Small intestine (tissue), 7 donors: ENCODE measurements around the gene CST6. TPM values are rescaled to one million over a fixed set of nuclear protein-coding genes. Genes with fewer than 3 reads are reported as not detected.

Experiments used
- DNase-seq, 2 donors: peaks; one replicate each; pipeline versions ENCODE4 v3.0.0 to v3.0.0-alpha.2; 2013
- FAIRE-seq: peaks from 2 replicates; lab custom pipeline; 2012; peaks lifted over from hg19 to GRCh38; lab: Jason Lieb, UNC
- H3K27ac ChIP-seq, 3 donors: one replicate each; pipeline ENCODE4 v1.5.1; 2013; ENCODE audit warnings: low read length in 2 of 3, mild to moderate bottlenecking in 2 of 3, control low read depth in 1 of 3, inconsistent platforms in 1 of 3, low read depth in 1 of 3, moderate library complexity in 1 of 3
- H3K27me3 ChIP-seq, 3 donors: one replicate each; pipeline ENCODE4 v1.6.1; 2013; ENCODE audit warnings: low read length in 3 of 3, inconsistent platforms in 1 of 3; ENCODE audit not compliant: control insufficient read depth in 3 of 3, insufficient read depth in 3 of 3
- H3K36me3 ChIP-seq, 3 donors: one replicate each; pipeline ENCODE4 v1.6.1; 2013; ENCODE audit warnings: low read length in 3 of 3, inconsistent platforms in 1 of 3, low read depth in 1 of 3, mild to moderate bottlenecking in 1 of 3, moderate library complexity in 1 of 3; ENCODE audit not compliant: control insufficient read depth in 3 of 3, insufficient read depth in 2 of 3
- H3K4me1 ChIP-seq, 3 donors: one replicate each; pipeline ENCODE4 v1.6.1; 2013; ENCODE audit warnings: low read length in 2 of 3, inconsistent platforms in 1 of 3, low read depth in 1 of 3, mild to moderate bottlenecking in 1 of 3, moderate library complexity in 1 of 3; ENCODE audit not compliant: control insufficient read depth in 3 of 3, insufficient read depth in 2 of 3
- H3K4me3 ChIP-seq, 3 donors: one replicate each; pipeline ENCODE4 v1.5.1; 2013; ENCODE audit warnings: low read length in 3 of 3, control low read depth in 1 of 3, inconsistent platforms in 1 of 3, low read depth in 1 of 3, mild to moderate bottlenecking in 1 of 3, moderate library complexity in 1 of 3
- H3K9me3 ChIP-seq, 2 donors: one replicate each; pipeline ENCODE4 v1.6.1; 2013; ENCODE audit warnings: low read depth in 1 of 2, low read length in 1 of 2; ENCODE audit not compliant: control insufficient read depth in 2 of 2, insufficient read depth in 1 of 2
- WGBS, 3 donors: extraction: QIAGEN DNeasy Blood & Tissue Kit; methylation state at CpG; one replicate each; pipeline ENCODE4 v1.1.7; 2013; 5-methylcytosine and 5-hydroxymethylcytosine counted together
- polyA plus RNA-seq, 4 donors: library from polyadenylated mRNA; stranded (reverse) in 3 of 4; unstranded in 1 of 4; fragments of 200-250 nt in 3 of 4; fragments of 120-200 nt in 1 of 4; gene quantifications; one replicate each; pipeline versions ENCODE4 v1.2.1 to v1.2.3, GENCODE V29; 2013
- donor health status: healthy with polysubstance abuse.
- donor health status: control.
- donor health status: control.
- donor health status: Bipolar disorder and iron deficiency.
- donor health status: healthy.

The CST6 gene
- polyA plus RNA-seq, 4 donors: not detected

- no peak for FAIRE-seq
- 0 to 1% (median 0%) methylated on average over 72 to 84 of the region's 84 CpGs for WGBS, 3 donors
- peaks cover 0 to 24% (median 2%) of the 10 kb centered on the region in 3 donors for H3K27me3 ChIP-seq
- peak; percentile 99 for DNase-seq
- no peaks in the 10 kb centered on the region for H3K9me3 ChIP-seq
- peak within 1 kb of the TSS; percentile 90 to 91 (median 90) for H3K27ac ChIP-seq
- peaks cover 2 to 17% (median 4%) of the 10 kb centered on the region in 3 donors for H3K4me1 ChIP-seq
- H3K4me3 ChIP-seq: peak within 1 kb of the TSS; percentile 80 to 98 (median 94)
- H3K36me3 ChIP-seq: peaks cover 6 to 30% (median 8%) of the 10 kb centered on the region in 3 donors
Observed at GRCh38 chr11:66051766-66052663, 40.2 kb downstream of the CST6 start, which contains the start of gene SF3B2. Gene SF3B2, plus strand, starts transcription at chr11:66052364. Its CDS starts 21 bp downstream, at chr11:66052385.

- WGBS, 3 donors: 0 to 1% (median 1%) methylated on average over 17 of the region's 17 CpGs
- DNase-seq: no peak
- Histone ChIP-seq H3K9me3 (no peaks in the 10 kb centered on the region), H3K27me3 (peaks cover 0 to 19% (median 2%) of the 10 kb centered on the region in 3 donors), H3K4me1 (peaks cover 2 to 17% (median 4%) of the 10 kb centered on the region in 3 donors), H3K36me3 (peaks cover 6 to 36% (median 13%) of the 10 kb centered on the region in 3 donors), H3K4me3 (peak overlapping the region; percentile 80 to 98 (median 94)), H3K27ac (peak overlapping the region; percentile 80 to 90 (median 85))
- FAIRE-seq: no peak
Observed at GRCh38 chr11:66052664-66052982, 40.8 kb downstream of the CST6 start.

- 92 to 97% (median 97%) methylated on average over 6 to 7 of the region's 7 CpGs for WGBS, 3 donors
- DNase-seq (no peak), FAIRE-seq (no peak)
- no peaks in the 10 kb centered on the region for H3K27me3 ChIP-seq
- H3K4me1 ChIP-seq: peaks cover 2 to 17% (median 4%) of the 10 kb centered on the region in 3 donors
- H3K9me3 ChIP-seq: no peaks in the 10 kb centered on the region
- peaks cover 14 to 58% (median 33%) of the 10 kb centered on the region in 3 donors for H3K36me3 ChIP-seq
- no peak overlapping the region for H3K27ac ChIP-seq
- no peak overlapping the region for H3K4me3 ChIP-seq
Observed at GRCh38 chr11:66055021-66055420, 43.2 kb downstream of the CST6 start.

GRCh38 chr11:66056501-66056900, 44.7 kb downstream of the CST6 start:
- WGBS, 3 donors: 69 to 78% (median 75%) methylated on average over 7 of the region's 7 CpGs
- H3K36me3 ChIP-seq: peaks cover 28 to 69% (median 40%) of the 10 kb centered on the region in 3 donors
- no peaks in the 10 kb centered on the region for H3K9me3 ChIP-seq
- no peaks in the 10 kb centered on the region for H3K27me3 ChIP-seq
- DNase-seq: no peak
- peaks cover 0 to 8% (median 4%) of the 10 kb centered on the region in 3 donors for H3K4me1 ChIP-seq
- no peak overlapping the region for H3K27ac ChIP-seq
- no peak overlapping the region for H3K4me3 ChIP-seq
- no peak for FAIRE-seq

DNA sequence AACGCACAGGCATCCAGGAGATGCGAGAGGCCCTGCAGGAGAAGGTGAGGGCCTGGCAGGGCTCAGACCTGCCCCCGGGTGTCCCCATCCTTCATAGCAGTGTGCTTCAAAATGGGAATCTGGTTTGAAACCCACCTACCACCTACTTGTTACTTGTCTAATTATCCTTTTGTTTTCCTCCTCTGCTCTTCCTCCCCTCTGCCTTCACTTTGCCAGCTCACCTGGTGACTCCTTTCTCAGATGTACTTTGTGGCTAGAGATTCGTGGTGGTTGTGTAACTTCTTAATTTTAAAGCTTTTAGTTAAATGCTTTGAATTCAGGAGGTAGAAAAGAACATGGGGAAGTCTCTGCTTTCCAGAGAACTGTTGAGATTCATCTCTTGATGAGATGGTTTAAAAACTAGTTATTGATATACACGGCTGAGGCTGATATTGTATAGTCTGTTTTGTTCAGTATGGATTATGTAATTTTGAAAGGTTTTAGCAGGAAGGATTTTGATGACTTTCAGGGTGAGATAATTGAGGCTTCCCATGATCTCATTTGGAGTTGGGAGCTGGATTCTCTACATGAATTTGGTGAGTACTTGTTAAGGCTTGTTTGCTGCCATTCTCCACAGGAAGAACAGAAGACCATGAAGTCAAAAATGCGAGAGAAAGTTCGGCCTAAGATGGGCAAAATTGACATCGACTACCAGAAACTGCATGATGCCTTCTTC, 48.3 kb downstream of the CST6 start:
- Histone ChIP-seq H3K27ac (no peak overlapping the region), H3K27me3 (no peaks in the 10 kb centered on the region), H3K4me3 (no peak overlapping the region), H3K36me3 (peaks cover 45 to 74% (median 57%) of the 10 kb centered on the region in 3 donors), H3K4me1 (no peaks in the 10 kb centered on the region), H3K9me3 (peaks cover 0 to 6% of the 10 kb centered on the region in 2 donors)
- 79 to 81% (median 80%) methylated on average over 8 of the region's 8 CpGs for WGBS, 3 donors
- FAIRE-seq (no peak), DNase-seq (no peak)

DNA sequence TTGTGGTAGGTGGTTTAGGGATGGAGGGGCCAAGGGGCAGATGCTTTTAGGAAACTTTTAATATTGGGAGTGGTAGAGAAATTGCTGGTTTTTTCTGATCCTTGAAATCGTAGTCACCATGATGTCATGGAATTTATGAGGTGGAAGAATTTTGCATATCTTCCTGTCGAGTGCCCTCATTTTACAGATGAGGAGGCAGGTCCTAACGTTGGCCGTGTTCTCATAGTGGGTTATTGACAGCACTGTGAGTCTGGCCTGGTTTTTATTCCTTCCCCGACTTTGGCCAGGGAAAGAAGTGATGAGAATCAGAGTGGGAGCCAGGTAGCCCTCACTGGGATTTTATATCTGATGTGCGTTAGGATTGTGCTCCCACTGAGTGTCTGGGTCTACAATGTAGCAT, 49.5 kb downstream of the CST6 start:
- WGBS, 3 donors: 79 to 83% (median 79%) methylated on average over 6 of the region's 6 CpGs

DNA sequence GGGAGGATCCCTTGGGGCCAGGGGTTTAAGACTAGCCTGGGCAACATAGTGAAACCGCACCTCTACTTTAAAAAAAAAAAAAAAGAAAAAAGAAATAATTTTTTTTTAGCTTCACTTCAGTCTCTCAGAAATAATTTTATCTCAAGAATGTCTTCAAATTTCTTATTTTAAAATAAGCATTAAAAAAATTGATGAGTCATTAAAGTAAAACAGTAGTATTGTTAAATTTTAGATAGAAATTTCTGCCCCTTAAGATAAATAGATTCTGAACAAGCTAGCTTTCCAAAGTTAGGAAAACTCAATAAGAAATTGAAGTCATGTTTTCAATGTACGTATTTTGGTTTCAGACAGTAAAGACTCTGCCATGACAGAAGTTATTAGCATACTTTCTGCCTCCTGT, 50.6 kb downstream of the CST6 start:
- Histone ChIP-seq H3K27me3 (no peaks in the 10 kb centered on the region), H3K4me1 (no peaks in the 10 kb centered on the region), H3K4me3 (no peak overlapping the region), H3K27ac (no peak overlapping the region), H3K36me3 (peaks cover 42 to 69% (median 46%) of the 10 kb centered on the region in 3 donors), H3K9me3 (peaks cover 0 to 6% of the 10 kb centered on the region in 2 donors)
- DNase-seq (no peak), FAIRE-seq (no peak)
- 96 to 98% (median 96%) methylated on average over 2 of the region's 2 CpGs for WGBS, 3 donors

More for the DNA sequence above, 49.5 kb downstream of the CST6 start:
- DNase-seq (no peak), FAIRE-seq (no peak)
- no peaks in the 10 kb centered on the region for H3K4me1 ChIP-seq
- no peak overlapping the region for H3K4me3 ChIP-seq
- no peak overlapping the region for H3K27ac ChIP-seq
- H3K36me3 ChIP-seq: peaks cover 42 to 70% (median 54%) of the 10 kb centered on the region in 3 donors
- peaks cover 0 to 6% of the 10 kb centered on the region in 2 donors for H3K9me3 ChIP-seq
- no peaks in the 10 kb centered on the region for H3K27me3 ChIP-seq
